Thoracic aorta (tissue), 2 donors: ENCODE measurements around the gene KAZN. TPM values are rescaled to one million over a fixed set of nuclear protein-coding genes. Genes with fewer than 3 reads are reported as not detected.

ENCODE experiments used
- ATAC-seq: fragments of 150-250 bp; one replicate; pipeline ENCODE4 v1.8.0; 2017; ENCODE audit warnings: low read depth; ENCODE audit not compliant: insufficient number of reproducible peaks, low FRiP score
- DNase-seq: peaks from one replicate; pipeline ENCODE4 v3.0.0-alpha.2; 2020; ENCODE audit warnings: low spot score
- H3K27ac ChIP-seq, 2 donors: fragments of 200-600 bp; sonication (generic); 1 replicate in 1 of 2; 2 replicates in 1 of 2; pipeline ENCODE4 v1.5.1; 2016; ENCODE audit warnings: mild to moderate bottlenecking in 2 of 2, moderate library complexity in 2 of 2
- H3K27me3 ChIP-seq: fragments of 200-600 bp; sonication (generic); replicated peaks from 2 replicates; pipeline ENCODE4 v1.6.0; 2016; ENCODE audit warnings: mild to moderate bottlenecking; ENCODE audit not compliant: insufficient read depth
- H3K36me3 ChIP-seq: fragments of 200-600 bp; sonication (generic); one replicate; pipeline ENCODE4 v1.5.1; 2016
- H3K4me1 ChIP-seq, 2 donors: fragments of 200-600 bp; sonication (generic); 1 replicate in 1 of 2; 2 replicates in 1 of 2; pipeline versions ENCODE4 v1.5.1 to v1.6.0; 2016; ENCODE audit warnings: low read depth in 2 of 2, mild to moderate bottlenecking in 1 of 2; ENCODE audit not compliant: control insufficient read depth in 1 of 2
- H3K4me3 ChIP-seq: fragments of 200-600 bp; sonication (generic); 2 replicates; pipeline ENCODE4 v1.5.1; 2016; ENCODE audit warnings: mild to moderate bottlenecking
- H3K9me3 ChIP-seq: fragments of 200-600 bp; sonication (generic); 2 replicates; pipeline ENCODE4 v1.5.1; 2016
- CTCF ChIP-seq: fragments of 200-600 bp; sonication (generic); IDR thresholded peaks from one replicate; pipeline ENCODE4 v1.5.1; 2019; ENCODE audit warnings: antibody characterized with exemption
- total RNA-seq, 2 donors: library from RNA; depleted of rRNA; stranded (reverse); fragments of >200 nt; gene quantifications; one replicate each; pipeline versions ENCODE4 v1.1.0 to v1.2.3, GENCODE V29; 2016

KAZN gene
- total RNA-seq, 2 donors from 2014 or later, result 17.4 to 30.3 TPM

GRCh38 chr1:15056515-15057285 lies 458.2 kb downstream of the KAZN start:
- TF ChIP-seq CTCF, result no peak
- Histone ChIP-seq H3K4me1 (no peaks in the 10 kb centered on the region), H3K27me3 (no peaks in the 10 kb centered on the region), H3K27ac (no peak overlapping the region), H3K36me3 (peaks cover 12% of the 10 kb centered on the region), H3K4me3 (no peak overlapping the region), H3K9me3 (no peaks in the 10 kb centered on the region)
- no peak for DNase-seq
- no peak for ATAC-seq

GRCh38 chr1:15057834-15058233 lies 459.3 kb downstream of the KAZN start:
- H3K27me3 ChIP-seq, result no peaks in the 10 kb centered on the region
- H3K36me3 ChIP-seq, result peaks cover 17% of the 10 kb centered on the region
- H3K4me3 ChIP-seq, result no peak overlapping the region
- no peak for DNase-seq
- no peaks in the 10 kb centered on the region for H3K4me1 ChIP-seq
- no peak for TF ChIP-seq CTCF
- no peak for ATAC-seq
- no peaks in the 10 kb centered on the region for H3K9me3 ChIP-seq
- no peak overlapping the region for H3K27ac ChIP-seq

- ATAC-seq (no peak), DNase-seq (no peak)
- no peak for TF ChIP-seq CTCF
- Histone ChIP-seq H3K4me1 (no peaks in the 10 kb centered on the region), H3K27me3 (no peaks in the 10 kb centered on the region), H3K27ac (no peak overlapping the region), H3K9me3 (no peaks in the 10 kb centered on the region), H3K4me3 (no peak overlapping the region), H3K36me3 (peaks cover 17% of the 10 kb centered on the region)
Observed at GRCh38 chr1:15058261-15058660, 459.8 kb downstream of the KAZN start.

- peaks cover 17% of the 10 kb centered on the region for H3K36me3 ChIP-seq
- no peaks in the 10 kb centered on the region for H3K4me1 ChIP-seq
- no peaks in the 10 kb centered on the region for H3K9me3 ChIP-seq
- no peak overlapping the region for H3K27ac ChIP-seq
- no peak overlapping the region for H3K4me3 ChIP-seq
- no peak for TF ChIP-seq CTCF
- ATAC-seq, result no peak
- DNase-seq, result no peak
- no peaks in the 10 kb centered on the region for H3K27me3 ChIP-seq
Observed at GRCh38 chr1:15060104-15060503, 461.6 kb downstream of the KAZN start.

- Histone ChIP-seq H3K4me1 (peaks cover 0 to 8% of the 10 kb centered on the region in 2 donors), H3K27me3 (no peaks in the 10 kb centered on the region), H3K27ac (no peak overlapping the region), H3K9me3 (no peaks in the 10 kb centered on the region), H3K4me3 (no peak overlapping the region), H3K36me3 (peaks cover 13% of the 10 kb centered on the region)
- ATAC-seq (no peak), DNase-seq (no peak)
- peak; percentile 33 for TF ChIP-seq CTCF
Observed at GRCh38 chr1:15062479-15063099, 464.1 kb downstream of the KAZN start.
